ENCODE results near the gene PLTP. TPM values are rescaled to one million over a fixed set of nuclear protein-coding genes. Genes with fewer than 3 reads are reported as not detected.

The PLTP gene
- total and polyA plus RNA-seq, 2 of the 13 experiments (the other 11 are each of a cell fraction or from before 2014, with no cell fraction given) = 16.9 to 28.6 TPM

- TF ChIP-seq ZNF574 (CRISPR knock-in tag; IDR thresholded peaks at IDR 0.05) = peak; percentile 35; the same call in 1 of the 2 replicates
- no peak for TF ChIP-seq ZNF18 (CRISPR knock-in tag; IDR thresholded peaks at IDR 0.05; ENCODE audit: insufficient replicate concordance)
- peak; percentile 80; the same call in 1 of the 2 replicates for TF ChIP-seq NAIF1 (CRISPR knock-in tag; IDR thresholded peaks at IDR 0.05; ENCODE audit: borderline replicate concordance)
- TF ChIP-seq, protein P1, sequence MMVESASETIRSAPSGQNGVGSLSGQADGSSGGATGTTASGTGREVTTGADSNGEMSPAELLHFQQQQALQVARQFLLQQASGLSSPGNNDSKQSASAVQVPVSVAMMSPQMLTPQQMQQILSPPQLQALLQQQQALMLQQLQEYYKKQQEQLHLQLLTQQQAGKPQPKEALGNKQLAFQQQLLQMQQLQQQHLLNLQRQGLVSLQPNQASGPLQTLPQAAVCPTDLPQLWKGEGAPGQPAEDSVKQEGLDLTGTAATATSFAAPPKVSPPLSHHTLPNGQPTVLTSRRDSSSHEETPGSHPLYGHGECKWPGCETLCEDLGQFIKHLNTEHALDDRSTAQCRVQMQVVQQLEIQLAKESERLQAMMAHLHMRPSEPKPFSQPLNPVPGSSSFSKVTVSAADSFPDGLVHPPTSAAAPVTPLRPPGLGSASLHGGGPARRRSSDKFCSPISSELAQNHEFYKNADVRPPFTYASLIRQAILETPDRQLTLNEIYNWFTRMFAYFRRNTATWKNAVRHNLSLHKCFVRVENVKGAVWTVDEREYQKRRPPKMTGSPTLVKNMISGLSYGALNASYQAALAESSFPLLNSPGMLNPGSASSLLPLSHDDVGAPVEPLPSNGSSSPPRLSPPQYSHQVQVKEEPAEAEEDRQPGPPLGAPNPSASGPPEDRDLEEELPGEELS (CRISPR knock-in tag; IDR thresholded peaks at IDR 0.05) = peak; percentile 55; the same call in 1 of the 2 replicates
- 0 out of 2 replicates have a peak, but pooled peaks have one; percentile 55 for TF ChIP-seq MIXL1 (CRISPR knock-in tag; IDR thresholded peaks at IDR 0.05)
- TF ChIP-seq ZNF260 (CRISPR knock-in tag; IDR thresholded peaks at IDR 0.05; ENCODE audit: borderline replicate concordance, low read depth) = no peak
- TF ChIP-seq NR2F6 (IDR thresholded peaks at IDR 0.05) = peak; percentile 58
- peak; percentile 68 for TF ChIP-seq NR2F6 (CRISPR knock-in tag; IDR thresholded peaks at IDR 0.05)
- TF ChIP-seq RFX3 (CRISPR knock-in tag; IDR thresholded peaks at IDR 0.05) = 0 out of 2 replicates have a peak, but pooled peaks have one; percentile 17
- TF ChIP-seq EP300 (IDR thresholded peaks at IDR 0.05; ENCODE audit: low read depth in 2 of 2, low read length in 2 of 2) = peak in 1 of 2 experiments; percentile 40; a peak in 1 of 4 replicates
- TF ChIP-seq EP300 (CRISPR knock-in tag; IDR thresholded peaks at IDR 0.05; ENCODE audit: borderline replicate concordance) = no peak
- no peak for TF ChIP-seq ZBTB49 (CRISPR knock-in tag; IDR thresholded peaks at IDR 0.05; ENCODE audit: borderline replicate concordance)
- peak; percentile 91 for TF ChIP-seq GFI1 (CRISPR knock-in tag; IDR thresholded peaks at IDR 0.05; ENCODE audit: borderline replicate concordance)
- TF ChIP-seq ZNF160 (CRISPR knock-in tag; IDR thresholded peaks at IDR 0.05) = no peak
- TF ChIP-seq ESRRA (CRISPR knock-in tag; IDR thresholded peaks at IDR 0.05; ENCODE audit: low read depth) = 0 out of 2 replicates have a peak, but pooled peaks have one; percentile 44
- 0 out of 2 replicates have a peak, but pooled peaks have one; percentile 23 for TF ChIP-seq POGK (CRISPR knock-in tag; conservative IDR thresholded peaks at IDR 0.05)
- TF ChIP-seq ZFP90 (CRISPR knock-in tag; IDR thresholded peaks at IDR 0.05; ENCODE audit: borderline replicate concordance) = no peak
These were observed 9.6 kb upstream of the PLTP start (continued) for GRCh38 chr20:45921337-45922189.

Measured in HepG2 (cell line).